Activated naive CD8-positive, alpha-beta T cell treated with anti-CD3 and anti-CD28 coated beads, Interleukin-2, amount 50 U/mL, for 24 hours (primary cell): ENCODE results near the gene IQCK.

Experiments
- ATAC-seq: fragments of 150-1000 bp; cut with Tn5 transposase; one replicate; pipeline ENCODE4 v1.10.0; 2021
- DNase-seq: peaks from one replicate; pipeline ENCODE4 v3.0.0; 2021
- H3K27ac Mint-ChIP-seq: one replicate; pipeline ENCODE4 v1.8.0; 2021; ENCODE audit warnings: mild to moderate bottlenecking, mixed read lengths
- H3K27me3 Mint-ChIP-seq: one replicate; pipeline ENCODE4 v1.8.0; 2021; ENCODE audit warnings: mixed read lengths
- H3K36me3 Mint-ChIP-seq: one replicate; pipeline ENCODE4 v1.8.0; 2021; ENCODE audit warnings: low read depth, mixed read lengths
- H3K4me1 Mint-ChIP-seq: one replicate; pipeline ENCODE4 v1.8.0; 2021; ENCODE audit warnings: mixed read lengths
- H3K4me3 Mint-ChIP-seq: one replicate; pipeline ENCODE4 v1.8.0; 2021; ENCODE audit warnings: mild to moderate bottlenecking, moderate library complexity, mixed read lengths
- H3K9me3 Mint-ChIP-seq: one replicate; pipeline ENCODE4 v1.8.0; 2021; ENCODE audit warnings: mixed read lengths

Gene IQCK

DNA sequence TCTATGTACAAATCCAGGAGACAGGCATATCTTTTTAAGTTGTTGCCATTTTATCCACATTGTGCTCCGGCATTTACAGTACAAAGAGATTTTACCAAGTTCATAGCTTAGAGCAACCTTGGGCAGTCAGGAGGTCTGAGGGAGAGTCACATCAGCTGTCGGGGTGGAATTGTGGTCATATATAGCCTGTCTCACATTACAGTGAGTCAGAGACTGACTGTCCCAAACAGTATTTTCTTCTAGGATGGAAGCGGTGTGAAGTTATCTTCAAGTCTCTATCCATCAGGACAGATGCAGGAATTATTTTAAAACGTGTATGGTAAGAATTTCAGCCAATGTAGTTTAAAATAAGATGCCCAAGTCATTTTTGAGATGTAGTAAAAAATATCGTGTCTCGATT, 113.6 kb downstream of the IQCK start:
- DNase-seq = no peak
- H3K27me3 Mint-ChIP-seq = no peaks in the 10 kb centered on the region

DNA sequence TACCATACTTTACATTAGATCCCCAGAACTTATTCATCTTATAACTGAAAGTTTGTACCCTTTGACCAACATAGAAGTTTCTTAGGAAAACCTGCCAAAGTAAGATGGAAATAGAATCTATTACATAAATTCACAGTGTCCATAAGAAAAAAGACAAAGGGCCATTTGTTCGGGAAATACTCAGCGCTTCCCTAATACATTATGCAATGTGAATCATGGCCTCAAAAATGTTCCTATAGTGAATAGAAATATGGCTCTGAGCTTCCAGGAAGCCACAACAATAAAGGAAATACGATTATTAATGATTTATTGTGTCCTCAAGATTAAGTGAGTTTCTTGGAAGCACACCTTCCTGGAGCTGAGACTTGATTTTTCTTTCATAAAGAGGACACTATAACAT, 115.1 kb downstream of the IQCK start:
- no peak for ATAC-seq
- Mint-ChIP-seq H3K27me3 (no peaks in the 10 kb centered on the region), H3K27ac (no peak overlapping the region), H3K36me3 (no peaks in the 10 kb centered on the region), H3K4me1 (no peaks in the 10 kb centered on the region), H3K4me3 (no peak overlapping the region), H3K9me3 (no peaks in the 10 kb centered on the region)
- DNase-seq = no peak

More for the DNA sequence above, 113.6 kb downstream of the IQCK start:
- no peaks in the 10 kb centered on the region for H3K9me3 Mint-ChIP-seq
- no peak for ATAC-seq
- H3K4me1 Mint-ChIP-seq = no peaks in the 10 kb centered on the region
- no peak overlapping the region for H3K4me3 Mint-ChIP-seq
- H3K36me3 Mint-ChIP-seq = no peaks in the 10 kb centered on the region
- no peak overlapping the region for H3K27ac Mint-ChIP-seq

DNA sequence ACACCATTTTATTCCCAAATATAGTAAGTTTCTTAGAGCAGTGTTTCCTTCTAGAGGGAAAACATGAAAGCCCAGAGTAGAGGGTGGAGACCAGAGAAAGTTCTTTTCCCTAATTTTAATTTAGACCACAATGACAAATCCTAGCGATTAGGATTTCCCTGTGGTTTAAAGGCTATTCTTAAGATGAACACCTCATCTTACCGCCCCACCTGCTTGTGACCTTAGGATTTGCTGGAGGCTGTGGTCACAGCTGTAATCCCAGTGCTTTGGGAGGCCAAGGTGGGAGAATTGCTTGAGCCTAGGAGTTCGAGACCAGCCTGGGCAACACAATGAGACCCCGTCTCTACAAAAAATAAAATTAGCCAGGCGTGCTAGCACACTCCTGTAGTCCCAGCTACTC, 115.5 kb downstream of the IQCK start:
- ATAC-seq (no peak), DNase-seq (no peak)
- Mint-ChIP-seq H3K27me3 (no peaks in the 10 kb centered on the region), H3K9me3 (no peaks in the 10 kb centered on the region), H3K36me3 (no peaks in the 10 kb centered on the region), H3K4me3 (no peak overlapping the region), H3K27ac (no peak overlapping the region), H3K4me1 (no peaks in the 10 kb centered on the region)

DNA sequence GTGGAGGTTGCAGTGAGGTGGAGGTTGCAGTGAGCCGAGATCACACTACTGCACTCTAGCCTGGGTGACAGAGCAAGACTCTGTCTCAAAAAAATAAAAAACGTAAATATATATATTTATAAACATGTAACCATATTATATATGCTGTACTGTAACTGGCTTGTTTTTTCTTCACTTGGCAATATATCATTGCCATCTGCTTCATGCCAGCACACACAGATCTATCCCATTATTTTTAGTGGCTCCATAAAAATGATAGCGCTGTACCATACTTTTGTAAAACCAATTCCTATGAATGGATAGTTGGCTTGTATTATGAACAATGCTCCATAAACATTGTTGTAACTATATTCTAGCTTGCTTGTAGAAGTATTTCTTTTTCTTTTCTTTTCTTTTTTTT, 117.1 kb downstream of the IQCK start:
- Mint-ChIP-seq H3K27ac (no peak overlapping the region), H3K4me3 (no peak overlapping the region), H3K4me1 (no peaks in the 10 kb centered on the region), H3K9me3 (no peaks in the 10 kb centered on the region), H3K27me3 (no peaks in the 10 kb centered on the region), H3K36me3 (no peaks in the 10 kb centered on the region)
- no peak for ATAC-seq
- DNase-seq = no peak

DNA sequence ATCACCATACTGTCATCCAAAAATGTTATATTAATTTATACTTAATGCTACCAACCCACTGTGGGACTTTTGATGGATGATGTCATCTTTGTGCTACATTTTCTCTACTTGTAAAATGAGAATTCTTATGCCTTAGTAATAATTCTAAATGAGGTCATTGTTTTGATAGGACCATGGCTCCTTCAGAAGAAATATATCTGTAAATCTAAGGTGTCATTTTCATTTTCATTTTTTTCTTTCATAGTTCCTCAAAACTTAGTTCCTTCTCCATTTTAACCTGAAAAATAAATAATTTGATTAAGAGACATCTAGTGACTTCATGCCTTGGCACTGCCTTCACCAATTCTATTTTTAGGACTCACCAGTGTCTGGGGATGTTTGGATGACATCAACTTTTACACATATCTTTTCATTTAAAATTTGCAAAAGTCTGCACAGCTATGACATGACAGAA, 117.9 kb downstream of the IQCK start:
- no peaks in the 10 kb centered on the region for H3K4me1 Mint-ChIP-seq
- no peak for DNase-seq
- no peak overlapping the region for H3K27ac Mint-ChIP-seq
- ATAC-seq = no peak
- no peaks in the 10 kb centered on the region for H3K36me3 Mint-ChIP-seq
- H3K9me3 Mint-ChIP-seq = no peaks in the 10 kb centered on the region
- no peak overlapping the region for H3K4me3 Mint-ChIP-seq
- no peaks in the 10 kb centered on the region for H3K27me3 Mint-ChIP-seq

DNA sequence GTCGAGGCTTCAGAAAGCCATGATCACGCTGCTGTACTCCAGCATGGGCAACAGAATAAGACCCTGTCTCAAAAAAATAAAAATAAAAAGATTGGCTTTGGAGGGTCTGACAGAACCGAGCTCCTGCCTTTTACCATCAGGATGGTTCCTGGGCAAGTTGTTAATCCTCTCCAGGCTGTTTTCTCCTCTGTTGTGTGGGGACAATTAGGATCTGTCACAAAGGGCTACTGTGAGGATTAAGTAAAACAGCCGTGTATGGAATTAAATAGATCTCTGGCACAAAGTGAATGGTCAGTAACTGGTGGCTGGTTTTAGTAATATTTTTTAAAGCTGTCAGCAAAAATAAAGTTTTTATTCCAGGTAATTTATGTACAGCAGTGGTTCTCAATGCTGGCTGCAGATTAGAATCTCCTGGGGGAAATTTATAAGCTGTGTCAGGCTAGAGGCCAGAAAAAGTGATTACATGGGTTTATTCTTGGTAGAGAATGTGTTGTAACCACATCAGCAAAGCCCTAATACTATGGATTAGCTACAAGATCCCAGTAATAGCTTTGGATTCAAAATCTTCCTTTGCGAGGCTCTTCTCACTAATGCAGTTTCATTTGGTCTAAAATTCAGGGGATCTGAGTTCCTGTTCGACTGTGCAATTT, 119.4 kb downstream of the IQCK start:
- no peak overlapping the region for H3K27ac Mint-ChIP-seq
- H3K36me3 Mint-ChIP-seq = no peaks in the 10 kb centered on the region
- no peaks in the 10 kb centered on the region for H3K4me1 Mint-ChIP-seq
- H3K4me3 Mint-ChIP-seq = no peak overlapping the region
- ATAC-seq = no peak
- H3K9me3 Mint-ChIP-seq = no peaks in the 10 kb centered on the region
- no peaks in the 10 kb centered on the region for H3K27me3 Mint-ChIP-seq
- DNase-seq = no peak

DNA sequence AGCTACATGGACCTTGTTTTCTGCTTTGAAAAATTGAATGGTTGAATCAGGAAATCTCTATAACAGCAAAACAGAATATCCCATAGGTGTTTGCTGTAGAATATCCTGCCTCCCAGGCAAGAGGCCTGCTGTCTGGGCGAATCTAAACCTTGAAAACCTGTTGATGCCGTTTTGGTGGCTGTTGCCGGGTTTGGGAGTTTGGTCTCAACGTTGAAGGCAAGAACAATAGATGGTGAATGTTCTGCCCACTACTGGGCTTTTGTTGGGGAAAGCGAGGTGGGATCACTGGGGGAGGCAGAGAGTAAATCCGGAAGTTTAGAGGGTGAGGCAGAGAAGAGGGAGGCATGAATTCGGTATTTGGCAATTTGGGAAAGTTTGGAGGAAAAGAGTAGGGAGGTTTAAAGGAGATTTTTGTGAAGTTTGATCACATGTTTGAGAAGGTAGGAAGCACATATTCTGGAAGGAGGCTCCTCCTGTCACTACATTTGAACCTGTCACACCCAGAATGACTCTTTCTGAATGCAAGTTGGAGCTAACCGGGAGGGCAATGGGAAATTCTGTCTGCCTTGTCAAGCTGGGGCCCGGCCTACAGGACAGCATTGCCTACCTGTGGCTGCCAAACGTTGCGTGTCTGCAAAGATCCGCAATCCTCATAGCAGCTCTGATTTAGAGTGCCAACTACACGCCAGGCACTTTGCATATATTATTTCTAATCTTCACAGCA, 120.1 kb downstream of the IQCK start:
- DNase-seq (no peak), ATAC-seq (no peak)
- Mint-ChIP-seq H3K27me3 (no peaks in the 10 kb centered on the region), H3K4me3 (no peak overlapping the region), H3K27ac (no peak overlapping the region), H3K36me3 (no peaks in the 10 kb centered on the region), H3K4me1 (no peaks in the 10 kb centered on the region), H3K9me3 (no peaks in the 10 kb centered on the region)

DNA sequence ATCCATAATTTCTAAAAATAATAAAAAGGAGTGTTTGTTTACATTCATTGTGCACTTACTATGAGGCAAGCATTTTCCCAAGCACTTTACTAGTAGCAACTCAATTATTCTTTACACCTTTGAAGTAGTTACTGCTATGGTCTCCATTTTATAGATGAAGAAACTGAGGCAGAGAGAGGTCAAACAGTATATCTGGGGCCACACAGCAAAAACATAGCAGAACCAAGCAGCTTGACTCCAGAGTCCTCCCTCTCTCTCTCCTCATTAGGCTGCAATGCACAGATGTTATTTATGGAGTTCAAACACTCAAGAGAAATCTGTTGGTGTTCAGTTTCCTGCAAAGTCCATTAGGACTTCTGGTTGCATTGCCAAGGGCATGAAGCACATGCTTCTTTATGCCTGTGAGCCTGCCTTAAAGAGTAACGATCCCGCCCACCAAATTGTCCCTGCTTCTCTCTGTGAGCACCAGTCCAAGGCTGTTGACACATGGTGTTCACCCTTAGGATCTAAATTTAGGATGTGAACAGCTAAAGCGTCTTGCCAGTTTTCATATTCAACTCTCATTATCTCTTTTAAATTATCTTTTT, 122.5 kb downstream of the IQCK start:
- Mint-ChIP-seq H3K9me3 (no peaks in the 10 kb centered on the region), H3K27me3 (no peaks in the 10 kb centered on the region), H3K36me3 (no peaks in the 10 kb centered on the region), H3K27ac (no peak overlapping the region), H3K4me3 (no peak overlapping the region), H3K4me1 (no peaks in the 10 kb centered on the region)
- DNase-seq = no peak
- ATAC-seq = no peak

DNA sequence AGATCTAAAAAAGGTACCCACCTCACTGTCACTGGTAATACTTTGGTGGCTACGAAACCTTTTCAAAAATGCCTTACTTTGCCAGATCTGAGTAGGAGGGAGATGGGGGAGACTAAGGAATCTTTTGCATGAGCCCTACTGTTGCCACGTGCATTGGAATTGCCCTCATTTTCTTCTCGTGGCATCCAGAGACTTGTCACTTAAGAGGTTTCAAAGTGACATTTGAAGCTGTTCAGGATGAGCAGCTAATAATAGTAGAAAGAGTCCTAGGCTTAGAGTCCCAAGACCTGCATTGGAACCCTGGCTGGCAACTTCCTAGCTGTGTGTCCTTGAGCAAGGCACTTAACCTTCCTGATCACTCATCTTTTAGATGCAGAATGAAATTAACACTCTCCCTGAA, 123.1 kb downstream of the IQCK start:
- no peak for DNase-seq
- H3K36me3 Mint-ChIP-seq = no peaks in the 10 kb centered on the region
- no peak overlapping the region for H3K27ac Mint-ChIP-seq
- no peaks in the 10 kb centered on the region for H3K4me1 Mint-ChIP-seq
- no peaks in the 10 kb centered on the region for H3K9me3 Mint-ChIP-seq
- no peak for ATAC-seq
- no peak overlapping the region for H3K4me3 Mint-ChIP-seq
- no peaks in the 10 kb centered on the region for H3K27me3 Mint-ChIP-seq

DNA sequence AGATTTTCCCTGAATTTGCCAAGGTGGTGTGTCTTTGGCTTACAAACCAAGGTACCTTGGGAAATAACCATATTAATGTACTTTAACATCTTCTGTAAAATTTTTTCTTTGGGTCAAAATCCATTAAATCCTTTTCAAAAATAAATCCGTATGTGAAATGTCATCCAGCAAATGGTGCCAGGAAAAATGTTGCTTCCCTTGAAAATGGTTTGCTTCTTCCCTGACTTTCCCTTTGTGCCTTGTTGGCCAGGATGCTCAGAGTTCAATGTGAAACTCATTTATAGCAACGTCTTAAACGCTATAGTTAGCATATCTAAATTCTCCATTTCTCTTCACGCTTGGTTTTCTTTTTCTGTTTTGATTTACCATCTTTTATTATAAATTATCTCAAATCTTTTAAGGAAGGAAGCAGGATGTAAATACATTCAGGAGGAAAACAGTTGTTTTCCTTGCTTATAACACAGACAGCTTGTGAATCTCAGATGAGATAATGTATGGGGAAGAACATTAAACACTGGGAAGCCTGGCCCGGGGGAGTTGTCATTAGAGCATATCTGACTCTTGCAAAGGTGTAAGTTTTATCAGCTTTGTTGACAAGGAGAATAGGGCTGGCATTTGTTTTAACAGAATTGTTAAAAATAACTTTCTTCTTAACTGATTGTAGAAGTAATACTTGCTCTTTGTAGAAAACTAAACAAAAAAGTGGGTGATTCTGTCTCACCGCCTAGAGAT, 124.5 kb downstream of the IQCK start:
- no peaks in the 10 kb centered on the region for H3K4me1 Mint-ChIP-seq
- no peaks in the 10 kb centered on the region for H3K36me3 Mint-ChIP-seq
- H3K27me3 Mint-ChIP-seq = no peaks in the 10 kb centered on the region
- no peaks in the 10 kb centered on the region for H3K9me3 Mint-ChIP-seq
- no peak for DNase-seq
- ATAC-seq = no peak
- no peak overlapping the region for H3K27ac Mint-ChIP-seq
- H3K4me3 Mint-ChIP-seq = no peak overlapping the region

DNA sequence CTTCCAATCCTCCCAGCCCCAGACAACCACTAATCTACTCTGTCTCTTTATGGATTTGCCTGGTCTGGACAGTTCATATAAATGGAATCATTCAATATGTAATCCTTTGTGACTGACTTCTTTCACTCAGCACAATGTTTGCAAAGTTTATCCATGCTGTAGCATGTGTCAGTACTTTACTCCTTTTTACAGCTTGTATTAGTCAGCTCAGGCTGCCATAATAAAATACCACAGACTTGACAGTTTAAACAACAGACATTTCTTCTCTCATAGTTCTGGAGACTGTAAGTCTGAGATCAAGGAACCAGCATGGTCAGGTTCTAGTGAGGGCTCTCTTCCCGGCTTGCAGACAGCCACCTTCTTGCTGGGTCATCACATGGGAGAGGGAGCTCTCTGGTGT, 125.3 kb downstream of the IQCK start:
- no peak overlapping the region for H3K4me3 Mint-ChIP-seq
- H3K36me3 Mint-ChIP-seq = no peaks in the 10 kb centered on the region
- no peaks in the 10 kb centered on the region for H3K27me3 Mint-ChIP-seq
- DNase-seq (no peak), ATAC-seq (no peak)
- H3K27ac Mint-ChIP-seq = no peak overlapping the region
- no peaks in the 10 kb centered on the region for H3K4me1 Mint-ChIP-seq
- no peaks in the 10 kb centered on the region for H3K9me3 Mint-ChIP-seq

DNA sequence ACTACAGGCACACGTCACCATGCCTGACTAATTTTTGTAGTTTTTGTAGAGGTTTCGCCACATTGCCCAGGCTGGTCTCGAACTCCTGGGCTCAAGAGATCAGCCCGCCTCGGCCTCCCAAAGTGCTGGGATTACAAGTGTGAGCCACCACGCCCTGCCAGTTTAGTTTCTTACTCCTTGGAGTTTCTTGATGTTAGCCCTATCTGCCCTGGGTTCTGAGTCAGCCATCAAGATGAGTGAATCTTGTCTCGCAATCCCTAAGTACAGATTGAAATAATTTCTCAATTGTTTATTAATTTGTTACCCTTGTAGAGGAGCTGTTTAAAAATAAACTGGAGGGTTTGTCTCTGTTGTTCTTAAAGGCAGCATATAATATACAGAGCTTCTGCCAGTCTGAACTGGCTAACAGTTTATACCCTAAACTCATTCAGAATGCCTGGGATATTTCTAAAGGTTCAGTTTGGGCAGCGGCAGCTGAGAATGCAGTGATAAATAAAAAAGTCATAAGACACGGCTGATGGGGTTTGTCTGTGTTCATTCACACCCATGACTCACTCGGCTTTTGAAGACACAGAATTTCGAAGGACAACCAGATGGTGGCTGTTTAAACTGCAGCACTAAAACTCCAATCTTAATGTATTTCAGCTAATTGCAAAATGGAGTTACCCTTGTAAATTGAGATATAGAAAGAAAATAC, 127.0 kb downstream of the IQCK start:
- no peak overlapping the region for H3K4me3 Mint-ChIP-seq
- no peak for ATAC-seq
- no peaks in the 10 kb centered on the region for H3K36me3 Mint-ChIP-seq
- H3K27ac Mint-ChIP-seq = no peak overlapping the region
- no peaks in the 10 kb centered on the region for H3K9me3 Mint-ChIP-seq
- no peaks in the 10 kb centered on the region for H3K4me1 Mint-ChIP-seq
- no peak for DNase-seq
- H3K27me3 Mint-ChIP-seq = no peaks in the 10 kb centered on the region

DNA sequence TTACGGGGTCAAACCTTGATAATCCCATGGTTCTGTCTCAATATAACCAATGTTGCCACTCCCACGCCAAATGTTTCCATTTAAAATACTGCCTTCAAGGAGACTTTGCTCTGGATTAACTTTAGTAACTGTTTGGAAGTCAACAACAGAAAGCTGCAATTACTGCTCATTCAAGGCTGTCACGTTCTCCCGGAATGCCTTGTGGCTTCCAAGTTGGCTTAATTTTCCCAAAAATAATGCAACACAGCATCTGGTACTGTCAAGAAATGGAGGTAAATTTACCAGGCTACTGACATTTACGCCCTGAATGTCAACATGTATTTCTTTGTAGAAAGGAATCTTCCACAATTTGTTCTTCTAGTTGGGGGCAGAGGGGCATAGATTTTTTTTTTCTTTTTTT, 128.4 kb downstream of the IQCK start:
- Mint-ChIP-seq H3K27me3 (no peaks in the 10 kb centered on the region), H3K4me3 (no peak overlapping the region), H3K36me3 (no peaks in the 10 kb centered on the region), H3K9me3 (no peaks in the 10 kb centered on the region), H3K4me1 (no peaks in the 10 kb centered on the region), H3K27ac (no peak overlapping the region)
- DNase-seq (no peak), ATAC-seq (no peak)

DNA sequence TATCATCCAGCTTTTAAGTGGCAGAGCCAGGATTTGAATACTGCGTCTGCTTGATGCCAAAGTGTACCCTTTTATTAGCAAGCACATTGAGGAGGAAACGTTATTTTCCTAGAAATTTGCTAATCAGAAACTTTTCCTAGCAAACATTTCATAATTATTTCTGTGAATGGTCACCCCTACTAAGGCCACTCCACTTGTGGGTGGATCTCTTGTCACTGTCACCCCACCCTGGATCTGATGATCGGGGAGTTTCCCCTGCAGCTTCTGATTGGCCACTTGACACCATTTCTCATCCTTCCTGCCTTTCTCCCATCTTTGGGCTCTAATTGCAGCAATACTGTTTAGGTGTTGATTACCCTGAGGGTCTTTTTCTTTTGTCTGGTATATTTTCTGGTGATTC, 130.7 kb downstream of the IQCK start:
- Mint-ChIP-seq H3K27ac (no peak overlapping the region), H3K27me3 (no peaks in the 10 kb centered on the region), H3K4me3 (no peak overlapping the region), H3K36me3 (no peaks in the 10 kb centered on the region), H3K4me1 (no peaks in the 10 kb centered on the region), H3K9me3 (no peaks in the 10 kb centered on the region)
- no peak for ATAC-seq
- no peak for DNase-seq
